ENCODE measurements around the gene DDX3X. TPM values are rescaled to one million over a fixed set of nuclear protein-coding genes. Genes with fewer than 3 reads are reported as not detected.

Gene DDX3X
- total RNA-seq, 2 experiments from 2014 or later: 75.1 to 85.0 TPM

DNA sequence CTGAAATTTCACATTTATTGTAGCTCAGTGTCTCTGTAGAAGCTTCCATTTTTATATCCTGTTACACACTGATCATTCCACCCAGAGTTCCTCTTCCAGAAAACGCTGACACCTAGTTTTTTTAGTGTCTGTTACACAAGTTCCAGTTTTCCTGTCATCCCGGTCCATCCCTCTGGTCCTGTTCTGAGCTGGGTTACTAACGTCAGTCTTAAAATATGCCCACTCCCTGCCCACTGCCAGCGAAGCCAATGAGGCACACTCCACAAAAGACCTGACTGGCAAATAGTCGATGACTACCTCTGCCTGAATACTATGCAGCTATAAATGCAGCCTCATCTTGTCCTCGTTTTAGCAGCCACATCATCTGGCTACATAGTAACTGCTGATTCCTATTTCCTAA is 30.9 kb upstream of the DDX3X start:
- TF ChIP-seq, protein P1, sequence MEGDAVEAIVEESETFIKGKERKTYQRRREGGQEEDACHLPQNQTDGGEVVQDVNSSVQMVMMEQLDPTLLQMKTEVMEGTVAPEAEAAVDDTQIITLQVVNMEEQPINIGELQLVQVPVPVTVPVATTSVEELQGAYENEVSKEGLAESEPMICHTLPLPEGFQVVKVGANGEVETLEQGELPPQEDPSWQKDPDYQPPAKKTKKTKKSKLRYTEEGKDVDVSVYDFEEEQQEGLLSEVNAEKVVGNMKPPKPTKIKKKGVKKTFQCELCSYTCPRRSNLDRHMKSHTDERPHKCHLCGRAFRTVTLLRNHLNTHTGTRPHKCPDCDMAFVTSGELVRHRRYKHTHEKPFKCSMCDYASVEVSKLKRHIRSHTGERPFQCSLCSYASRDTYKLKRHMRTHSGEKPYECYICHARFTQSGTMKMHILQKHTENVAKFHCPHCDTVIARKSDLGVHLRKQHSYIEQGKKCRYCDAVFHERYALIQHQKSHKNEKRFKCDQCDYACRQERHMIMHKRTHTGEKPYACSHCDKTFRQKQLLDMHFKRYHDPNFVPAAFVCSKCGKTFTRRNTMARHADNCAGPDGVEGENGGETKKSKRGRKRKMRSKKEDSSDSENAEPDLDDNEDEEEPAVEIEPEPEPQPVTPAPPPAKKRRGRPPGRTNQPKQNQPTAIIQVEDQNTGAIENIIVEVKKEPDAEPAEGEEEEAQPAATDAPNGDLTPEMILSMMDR (conservative IDR thresholded peaks at IDR 0.05; ENCODE audit: low read length): no peak
- TF ChIP-seq EZH2phosphoT487 (IDR thresholded peaks at IDR 0.05; ENCODE audit: borderline replicate concordance, low read depth, low read length): no peak
- Histone ChIP-seq H3K79me2 (ENCODE audit: insufficient read depth, low read depth, low read length) (no peaks in the 10 kb centered on the region), H3K27ac (ENCODE audit: low read depth, low read length, poor library complexity, severe bottlenecking) (no peak overlapping the region), H3K4me1 (ENCODE audit: insufficient read depth, low read length, poor library complexity, severe bottlenecking) (no peaks in the 10 kb centered on the region), H3K4me2 (ENCODE audit: low read length) (no peak overlapping the region), H3K36me3 (ENCODE audit: insufficient read depth, low read length) (no peaks in the 10 kb centered on the region), H3K9me3 (ENCODE audit: low read length) (no peaks in the 10 kb centered on the region), H3K4me3 (ENCODE audit: low read depth, low read length, poor library complexity, severe bottlenecking) (no peak overlapping the region), H4K20me1 (ENCODE audit: insufficient read depth, low read length) (no peaks in the 10 kb centered on the region), H2AFZ (ENCODE audit: low read length) (no peak overlapping the region), H3K9me2 (ENCODE audit: insufficient read depth, low read length) (no peaks in the 10 kb centered on the region)
- POLR2A ChIA-PET: no interaction called here
- intact Hi-C loops (cut with micrococcal nuclease; ENCODE audit: unreplicated experiment): no loop called here
- DNase-seq (ENCODE audit: low spot score): no peak
- BruUV-seq (replicated peaks): no TSS peak
- CTCF ChIA-PET (ENCODE audit: unreplicated experiment): interaction anchor here (0.6 kb wide), 1 partner anchor 133 kb away, joined by 4 read pairs; no protein-coding TSS in a partner anchor

DNA sequence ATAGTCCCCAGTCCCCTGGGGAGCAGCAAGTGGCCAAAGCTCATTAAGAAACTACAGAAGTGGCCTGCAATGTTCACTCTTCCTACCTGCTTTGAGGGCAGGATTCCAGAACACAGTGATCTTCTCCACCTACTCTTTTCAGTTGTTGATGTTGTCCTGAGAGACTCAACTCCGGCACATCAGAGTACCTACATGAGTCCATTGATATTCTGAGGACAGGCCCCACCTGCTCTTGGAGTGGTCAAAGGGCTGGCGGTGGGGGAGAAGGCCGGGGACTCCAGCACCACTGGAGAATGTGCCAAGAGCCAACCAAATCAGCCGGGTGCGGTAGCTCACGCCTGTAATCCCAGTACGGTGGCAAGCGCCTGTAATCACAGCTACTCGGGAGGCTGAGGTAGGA is 29.8 kb upstream of the DDX3X start:
- no peaks in the 10 kb centered on the region for H3K9me3 ChIP-seq (ENCODE audit: low read length)
- no peaks in the 10 kb centered on the region for H3K36me3 ChIP-seq (ENCODE audit: insufficient read depth, low read length)
- H3K9me2 ChIP-seq (ENCODE audit: insufficient read depth, low read length): no peaks in the 10 kb centered on the region
- ChIA-PET CTCF (ENCODE audit: unreplicated experiment) (no interaction called here), POLR2A (no interaction called here)
- no peaks in the 10 kb centered on the region for H3K4me1 ChIP-seq (ENCODE audit: insufficient read depth, low read length, poor library complexity, severe bottlenecking)
- no peak overlapping the region for H2AFZ ChIP-seq (ENCODE audit: low read length)
- no peak overlapping the region for H3K4me2 ChIP-seq (ENCODE audit: low read length)
- H4K20me1 ChIP-seq (ENCODE audit: insufficient read depth, low read length): no peaks in the 10 kb centered on the region
- BruUV-seq (replicated peaks): no TSS peak
- intact Hi-C loops (cut with micrococcal nuclease; ENCODE audit: unreplicated experiment): no loop called here
- H3K27ac ChIP-seq (ENCODE audit: low read depth, low read length, poor library complexity, severe bottlenecking): no peak overlapping the region
- no peak for DNase-seq (ENCODE audit: low spot score)
- H3K79me2 ChIP-seq (ENCODE audit: insufficient read depth, low read depth, low read length): no peaks in the 10 kb centered on the region
- TF ChIP-seq, protein P1 (conservative IDR thresholded peaks at IDR 0.05; ENCODE audit: low read length): no peak
- no peak for TF ChIP-seq EZH2phosphoT487 (IDR thresholded peaks at IDR 0.05; ENCODE audit: borderline replicate concordance, low read depth, low read length)
- no peak overlapping the region for H3K4me3 ChIP-seq (ENCODE audit: low read depth, low read length, poor library complexity, severe bottlenecking)

DNA sequence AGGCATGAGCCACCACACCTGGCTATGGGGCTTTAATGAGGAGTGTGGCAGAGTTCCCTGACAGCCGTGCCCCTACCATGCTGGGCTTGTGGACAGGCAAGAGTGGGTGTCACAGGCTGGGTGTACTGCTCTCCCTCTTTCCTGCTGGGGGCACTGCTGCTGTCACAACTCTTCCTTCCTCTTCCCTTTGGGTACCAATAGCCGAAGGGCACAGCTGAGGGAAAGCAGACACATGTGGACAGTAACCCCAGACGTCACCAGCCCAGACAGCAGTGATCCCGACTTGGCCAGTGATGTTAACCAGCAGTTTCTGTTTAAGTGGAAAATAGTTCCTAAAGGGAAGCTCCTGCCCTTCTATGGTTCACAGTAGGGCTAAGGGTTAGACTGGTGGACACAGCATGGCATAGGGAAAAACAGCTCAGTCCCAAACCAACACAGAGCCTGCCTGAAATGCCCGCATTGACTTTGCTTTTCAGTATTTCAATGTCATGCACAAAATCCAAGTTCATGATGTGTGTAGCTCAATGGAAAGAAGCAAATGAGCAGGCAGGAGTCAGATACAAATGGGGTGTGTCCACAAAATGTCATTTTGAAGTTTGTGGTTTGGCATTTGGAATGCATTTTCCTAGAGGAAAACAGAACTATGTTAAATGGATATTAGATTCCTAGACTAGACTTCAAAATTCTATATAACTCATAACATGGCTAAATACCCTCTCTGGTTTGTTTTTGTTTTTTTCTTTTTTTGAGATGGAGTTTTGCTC is 24.9 kb upstream of the DDX3X start:
- Histone ChIP-seq H3K9me2 (ENCODE audit: insufficient read depth, low read length) (no peaks in the 10 kb centered on the region), H3K9me3 (ENCODE audit: low read length) (no peaks in the 10 kb centered on the region), H4K20me1 (ENCODE audit: insufficient read depth, low read length) (no peaks in the 10 kb centered on the region), H3K4me2 (ENCODE audit: low read length) (no peak overlapping the region), H3K4me3 (ENCODE audit: low read depth, low read length, poor library complexity, severe bottlenecking) (no peak overlapping the region), H3K36me3 (ENCODE audit: insufficient read depth, low read length) (no peaks in the 10 kb centered on the region), H3K4me1 (ENCODE audit: insufficient read depth, low read length, poor library complexity, severe bottlenecking) (no peaks in the 10 kb centered on the region), H2AFZ (ENCODE audit: low read length) (no peak overlapping the region), H3K27ac (ENCODE audit: low read depth, low read length, poor library complexity, severe bottlenecking) (no peak overlapping the region), H3K79me2 (ENCODE audit: insufficient read depth, low read depth, low read length) (no peaks in the 10 kb centered on the region)
- ChIA-PET CTCF (ENCODE audit: unreplicated experiment) (no interaction called here), POLR2A (interaction anchor here (0.6 kb wide), 1 partner anchor 25 kb away, joined by 5 read pairs; no protein-coding TSS in a partner anchor)
- no TSS peak for BruUV-seq (replicated peaks)
- no peak for DNase-seq (ENCODE audit: low spot score)
- TF ChIP-seq, protein P1 (conservative IDR thresholded peaks at IDR 0.05; ENCODE audit: low read length): no peak
- no peak for TF ChIP-seq EZH2phosphoT487 (IDR thresholded peaks at IDR 0.05; ENCODE audit: borderline replicate concordance, low read depth, low read length)
- intact Hi-C loops (cut with micrococcal nuclease; ENCODE audit: unreplicated experiment): no loop called here

All from OCI-LY7 (cell line).